AG20443 (cell line): ENCODE results near the gene TBX5.
A peak's percentile ranks its signal among the peaks of the same experiment; 100 is the strongest.

Experiments used
- DNase-seq: peaks from one replicate; pipeline ENCODE4 v3.0.0; 2012; ENCODE audit warnings: low spot score, mixed read lengths

TBX5 gene

DNA sequence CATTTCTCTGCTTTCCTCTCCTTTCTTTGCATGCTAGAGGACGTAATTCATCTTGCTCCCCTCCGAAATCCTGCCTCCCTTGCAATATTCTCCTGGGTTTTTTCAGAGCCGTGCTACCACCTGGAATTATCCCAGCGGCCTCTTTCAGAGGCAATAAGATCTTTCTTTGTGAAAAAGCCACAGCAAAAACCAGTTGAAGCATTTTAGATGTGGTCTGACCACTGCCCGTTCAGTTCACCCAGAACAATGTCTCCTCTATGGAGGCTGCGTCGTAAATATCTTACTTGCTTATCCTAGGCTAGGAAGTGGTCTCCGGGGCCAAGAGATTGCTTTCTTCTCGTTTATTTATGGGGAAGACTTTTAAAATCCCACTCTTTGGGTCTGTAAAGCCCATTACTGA, 85.8 kb downstream of the TBX5 start:
- no peak for DNase-seq

DNA sequence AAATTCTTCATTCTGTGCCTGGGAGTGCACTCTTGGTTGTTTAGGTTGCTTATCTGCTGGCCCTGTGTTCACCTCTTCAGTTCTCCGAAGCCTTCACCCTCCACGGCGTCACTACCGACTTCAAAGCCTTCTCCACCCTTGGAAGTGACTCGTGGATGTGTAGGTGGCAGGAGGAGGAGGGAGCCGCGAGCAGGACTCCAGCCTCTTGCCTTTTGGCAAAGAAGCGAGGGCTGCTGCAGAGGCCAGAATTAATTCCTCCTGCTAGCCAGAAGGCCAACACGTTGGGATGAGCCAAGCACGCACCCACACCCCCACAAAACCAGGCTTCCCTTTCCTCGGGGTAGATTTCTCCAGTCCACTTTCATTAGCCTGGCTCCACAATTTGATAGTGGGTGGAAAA, 86.5 kb downstream of the TBX5 start:
- peak; percentile 85 for DNase-seq

DNA sequence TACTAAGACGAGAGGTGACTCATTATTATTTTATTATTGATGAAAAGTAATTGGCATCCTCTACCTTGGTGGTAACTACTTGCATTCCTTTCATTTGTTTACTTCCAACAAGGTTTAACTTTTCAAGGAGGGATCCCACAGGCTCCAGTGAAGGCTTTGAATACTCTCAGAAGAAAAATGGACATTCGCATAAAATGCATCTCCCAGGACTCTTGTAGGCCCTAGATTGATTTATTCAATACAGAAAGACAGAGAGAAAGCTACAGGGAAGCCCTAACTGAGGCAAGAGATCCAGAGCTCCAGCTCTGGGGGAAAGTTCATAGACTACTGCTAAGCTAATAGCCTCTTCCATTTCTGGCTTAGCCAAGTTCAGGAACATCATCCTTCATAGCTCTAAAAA, 87.0 kb downstream of the TBX5 start:
- no peak for DNase-seq

DNA sequence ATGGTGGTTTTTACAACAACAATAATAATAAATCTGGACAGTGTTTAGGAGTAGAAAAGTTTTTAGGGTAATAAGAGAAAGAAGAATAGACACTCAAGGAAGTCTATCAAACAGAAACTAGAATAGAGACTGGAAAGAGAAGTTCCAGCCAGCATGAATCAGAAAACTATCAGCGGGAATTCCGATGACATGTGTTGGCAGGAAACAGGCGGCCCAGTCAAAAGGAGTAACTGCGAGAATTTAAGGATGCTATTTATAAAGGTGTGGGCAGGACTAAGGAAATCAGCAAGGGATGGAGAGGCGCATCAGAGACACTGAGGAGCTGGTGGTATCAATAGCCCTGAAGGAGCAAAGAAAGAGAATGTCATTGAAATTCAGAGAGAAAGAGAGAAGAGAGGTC, 89.9 kb downstream of the TBX5 start:
- DNase-seq = peak; percentile 73

DNA sequence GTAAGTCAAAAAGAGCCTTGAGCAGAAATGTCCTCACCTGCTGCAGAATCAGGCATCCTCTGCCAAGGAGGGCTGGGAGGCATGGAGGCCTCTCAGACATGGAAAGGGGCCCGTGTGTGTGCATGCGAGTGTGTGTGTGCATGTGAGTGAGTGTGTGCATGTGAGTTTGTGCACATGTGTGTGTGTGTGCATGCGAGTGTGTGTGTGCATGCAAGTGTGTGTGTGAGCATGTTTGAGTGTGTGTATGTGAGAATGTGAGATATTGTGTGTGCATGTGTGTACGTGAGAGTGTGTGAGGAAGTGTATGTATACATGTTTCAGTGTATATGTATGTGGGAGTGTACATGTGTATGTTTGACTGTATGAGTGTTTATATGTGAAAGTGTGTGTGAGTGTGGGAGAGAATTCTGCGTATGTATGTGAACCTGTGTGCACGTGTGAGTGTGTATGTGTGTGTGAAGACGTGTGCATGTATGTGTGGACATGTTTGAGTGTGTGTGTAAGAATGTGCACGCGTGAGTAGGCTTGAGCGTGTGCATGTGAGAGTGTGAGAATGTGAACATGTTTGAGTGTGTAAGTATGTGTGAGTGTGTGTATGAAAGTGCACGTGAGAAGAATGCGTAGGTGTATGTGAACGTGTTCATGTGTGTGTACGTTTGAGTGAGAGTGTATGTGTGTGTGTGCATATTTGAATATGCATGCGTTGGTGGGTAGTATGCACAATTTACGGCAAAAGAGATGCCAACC, 90.8 kb downstream of the TBX5 start:
- DNase-seq = no peak

DNA sequence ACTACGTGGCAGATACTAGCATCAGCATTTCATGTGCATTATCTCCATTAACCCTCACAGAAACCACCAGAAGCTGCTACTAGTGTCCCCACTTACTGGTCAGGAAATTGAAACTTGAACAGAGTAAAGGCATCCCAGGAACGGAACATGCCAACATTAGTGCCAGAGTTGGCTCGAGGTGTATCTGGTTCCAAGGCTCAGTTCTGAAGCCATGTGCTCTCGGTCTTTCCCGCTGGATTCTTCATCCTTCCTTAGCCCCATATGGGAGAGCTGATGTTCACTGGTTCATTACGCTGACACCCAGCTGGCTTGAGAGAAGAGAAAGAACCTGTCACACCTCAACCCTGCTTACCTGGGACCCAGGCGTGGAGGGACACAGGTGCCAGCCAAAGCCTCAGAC, 91.5 kb downstream of the TBX5 start:
- no peak for DNase-seq

DNA sequence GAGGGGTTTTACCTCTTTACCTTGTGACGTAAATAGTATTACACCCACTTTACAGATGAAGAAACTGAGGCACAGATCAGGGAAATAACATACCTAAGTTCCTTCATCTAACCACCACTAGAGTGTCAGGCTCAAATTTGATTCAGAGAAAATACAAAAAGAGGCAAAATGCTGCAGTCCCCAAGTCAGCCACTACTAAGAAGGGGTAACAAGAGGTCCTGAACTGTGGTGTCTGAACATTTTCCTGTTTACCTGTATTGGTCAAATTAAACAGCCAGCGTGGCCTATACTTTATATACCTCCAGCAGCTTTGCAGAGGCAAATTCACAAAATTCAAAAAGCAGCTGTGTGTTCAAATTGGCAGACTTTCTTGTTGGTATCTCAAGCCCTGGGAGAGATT, 92.0 kb downstream of the TBX5 start:
- no peak for DNase-seq

DNA sequence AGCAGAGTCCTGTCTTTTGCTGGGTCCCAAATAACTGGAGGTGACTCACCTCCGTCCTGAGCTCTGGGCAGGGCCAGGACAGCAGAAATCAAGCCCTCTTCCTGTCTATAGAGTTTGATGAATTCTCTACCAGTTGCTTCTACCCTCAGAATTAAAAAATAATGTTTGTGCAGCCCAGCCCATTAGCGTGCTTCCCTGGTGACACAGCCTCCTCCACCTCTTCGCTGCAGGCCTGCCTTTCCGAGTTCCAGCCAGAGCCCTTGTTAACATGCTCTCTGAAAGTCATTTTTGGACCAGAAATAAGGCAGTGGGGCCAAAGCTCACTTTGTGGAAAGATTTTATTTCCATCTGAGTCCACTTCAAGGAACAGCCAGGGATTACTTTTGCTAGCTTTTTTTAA, 94.0 kb downstream of the TBX5 start:
- peak; percentile 90 for DNase-seq

DNA sequence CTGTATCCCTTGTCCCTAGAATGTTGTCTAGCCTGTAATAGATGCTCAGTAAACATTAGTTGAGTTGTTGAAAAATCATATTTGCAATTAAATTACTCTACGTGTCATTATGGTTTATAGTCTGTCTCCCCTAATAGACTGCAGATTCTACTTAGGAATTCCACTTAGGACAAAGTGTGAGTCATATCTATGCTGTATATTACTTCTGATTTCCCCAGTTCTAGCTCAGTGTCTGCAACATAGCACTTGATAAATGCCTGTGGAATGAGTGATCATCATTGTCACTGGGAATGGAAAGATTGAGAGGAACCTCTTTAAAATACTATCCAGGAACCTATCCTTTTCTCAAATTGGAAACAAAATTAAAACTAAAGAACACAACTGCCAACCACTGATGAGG, 99.3 kb downstream of the TBX5 start:
- DNase-seq = peak; percentile 64

DNA sequence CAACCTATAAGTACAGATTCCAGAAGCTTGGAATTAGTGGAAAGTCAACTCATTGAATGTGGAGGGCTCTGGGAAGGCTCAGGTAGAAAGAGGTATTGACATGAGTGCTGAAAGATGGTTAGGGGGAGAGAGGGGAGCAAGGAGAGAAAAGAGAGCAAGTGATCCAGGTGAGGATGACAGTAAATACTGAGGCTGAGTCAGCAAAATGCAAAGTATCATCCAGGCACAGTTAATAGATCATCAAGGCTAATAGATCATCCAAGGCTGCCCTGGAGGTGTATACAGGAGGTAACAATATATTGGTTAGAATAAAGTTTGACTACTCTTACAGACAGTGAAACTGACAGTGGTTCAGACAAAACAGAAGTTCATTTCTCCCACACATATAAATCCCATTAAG, 100.5 kb downstream of the TBX5 start:
- no peak for DNase-seq
